NCI-H526 treated with DMSO at 0.1 percent for 48 hours (cell line): ENCODE data around the gene NDOR1.

Experiments used
- DNase-seq: peaks from one replicate; lab custom pipeline; 2025; lab: John Stamatoyannopoulos, UW

The NDOR1 gene

GRCh38 chr9:137198902-137199283 is 6.6 kb upstream of the NDOR1 start:
- no peak for DNase-seq

- no peak for DNase-seq
Observed at GRCh38 chr9:137199411-137200121, 5.9 kb upstream of the NDOR1 start.

GRCh38 chr9:137200311-137201204 is 4.9 kb upstream of the NDOR1 start, which contains the start of gene TPRN:
TSS of gene TPRN (minus strand) at chr9:137200741. CDS start at chr9:137200711, 30 bp downstream.
- peak; percentile 93 for DNase-seq

- DNase-seq: no peak
Observed at GRCh38 chr9:137201205-137201868, 4.2 kb upstream of the NDOR1 start.

- DNase-seq: no peak
Observed at GRCh38 chr9:137202966-137203365, 2.5 kb upstream of the NDOR1 start.

- DNase-seq: no peak
Observed at GRCh38 chr9:137204731-137205125, 772 bp upstream of the NDOR1 start.

- DNase-seq: no peak
Observed at GRCh38 chr9:137206602-137207001, 1.1 kb downstream of the NDOR1 start.

GRCh38 chr9:137211532-137211931 is 6.0 kb downstream of the NDOR1 start:
- no peak for DNase-seq

- DNase-seq: no peak
Observed at GRCh38 chr9:137212520-137212919, 7.0 kb downstream of the NDOR1 start.

- no peak for DNase-seq
Observed at GRCh38 chr9:137213160-137214060, 7.9 kb downstream of the NDOR1 start.

GRCh38 chr9:137214620-137215019 is 9.1 kb downstream of the NDOR1 start:
- no peak for DNase-seq

GRCh38 chr9:137215196-137215986 is 9.9 kb downstream of the NDOR1 start:
- DNase-seq: no peak

GRCh38 chr9:137216188-137216965 is 10.9 kb downstream of the NDOR1 start:
- no peak for DNase-seq

GRCh38 chr9:137217276-137218211 is 12.0 kb downstream of the NDOR1 start:
- DNase-seq: no peak

- DNase-seq: no peak
Observed at GRCh38 chr9:137218212-137218753, 12.8 kb downstream of the NDOR1 start.

- no peak for DNase-seq
Observed at GRCh38 chr9:137218754-137219271, 13.3 kb downstream of the NDOR1 start.

- no peak for DNase-seq
Observed at GRCh38 chr9:137219757-137220316, 14.3 kb downstream of the NDOR1 start.
